Activated T-cell treated with anti-CD3 and anti-CD28 coated beads, Interleukin-2, amount 50 U/mL, for 4 hours (primary cell): ENCODE data around the gene SSNA1. TPM values are rescaled to one million over a fixed set of nuclear protein-coding genes. Genes with fewer than 3 reads are reported as not detected.

Experiments
- ATAC-seq, 2 donors: fragments of 200-7000 bp; cut with Tn5 transposase; one replicate each; pipeline ENCODE4 v1.10.0; 2021
- DNase-seq: peaks from one replicate; pipeline ENCODE4 v3.0.0-alpha.2; 2020
- H3K27me3 Mint-ChIP-seq: one replicate; pipeline ENCODE4 v1.8.0; 2021; ENCODE audit warnings: low read depth, mixed read lengths
- H3K36me3 Mint-ChIP-seq: one replicate; pipeline ENCODE4 v1.8.0; 2022; ENCODE audit warnings: mixed read lengths; ENCODE audit not compliant: insufficient read depth
- H3K4me1 Mint-ChIP-seq: one replicate; pipeline ENCODE4 v1.8.0; 2021; ENCODE audit warnings: low read depth, mixed read lengths
- H3K4me3 Mint-ChIP-seq: one replicate; pipeline ENCODE4 v1.8.0; 2021; ENCODE audit warnings: mild to moderate bottlenecking, moderate library complexity, mixed read lengths
- H3K9me3 Mint-ChIP-seq: one replicate; pipeline ENCODE4 v1.8.0; 2021; ENCODE audit warnings: mixed read lengths
- total RNA-seq, 3 donors: library from RNA; stranded (reverse); gene quantifications; one replicate each; pipeline ENCODE4 v1.2.1, GENCODE V29; 2021

The SSNA1 gene, protein sequence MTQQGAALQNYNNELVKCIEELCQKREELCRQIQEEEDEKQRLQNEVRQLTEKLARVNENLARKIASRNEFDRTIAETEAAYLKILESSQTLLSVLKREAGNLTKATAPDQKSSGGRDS
- total RNA-seq, result 100 to 1,000 TPM; 144 to 156 (median 150) TPM

DNA sequence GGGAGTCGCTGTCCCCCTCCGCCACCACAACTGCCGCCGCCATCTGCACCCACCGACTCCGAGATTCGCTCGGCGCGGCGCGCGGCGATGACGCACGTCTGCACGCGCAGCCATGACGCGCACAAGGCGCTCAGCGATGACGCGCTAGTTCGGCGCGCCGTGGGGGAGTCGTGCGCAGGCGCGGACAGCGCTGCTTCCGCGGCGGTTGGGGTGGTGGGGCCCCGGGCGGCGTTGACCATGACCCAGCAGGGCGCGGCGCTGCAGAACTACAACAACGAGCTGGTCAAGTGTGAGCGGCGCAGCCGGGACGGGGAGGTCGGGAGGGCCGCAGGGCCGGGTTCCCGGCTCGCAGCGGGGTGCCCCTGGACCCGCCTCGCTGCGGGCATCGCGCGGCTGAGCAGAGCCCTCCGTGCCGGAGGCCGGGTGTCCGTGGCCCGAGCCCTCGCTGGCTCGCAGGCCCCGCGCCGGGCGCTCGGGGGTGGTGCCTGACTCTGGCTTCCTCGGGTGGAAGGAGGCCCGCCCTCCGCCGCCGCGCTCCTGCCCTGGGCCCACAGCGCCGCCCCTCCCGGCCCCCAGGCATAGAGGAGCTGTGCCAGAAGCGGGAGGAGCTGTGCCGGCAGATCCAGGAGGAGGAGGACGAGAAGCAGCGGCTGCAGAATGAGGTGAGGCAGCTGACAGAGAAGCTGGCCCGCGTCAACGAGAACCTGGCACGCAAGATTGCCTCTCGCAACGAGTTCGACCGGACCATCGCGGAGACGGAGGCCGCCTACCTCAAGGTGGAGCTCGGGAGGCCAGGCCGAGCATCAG is at the start of gene SSNA1, which contains the start of gene ANAPC2:
Gene SSNA1, plus strand, starts transcription at position 187 of the 807 bp plus-strand sequence. Its CDS starts 51 bp downstream, at position 238.
Gene ANAPC2, minus strand, starts transcription at position 71 of the 807 bp plus-strand sequence. Its CDS starts 28 bp downstream, at position 43.
- DNase-seq, result peak; percentile 92
- H3K4me1 Mint-ChIP-seq, result peaks cover 36% of the 10 kb centered on the region
- H3K36me3 Mint-ChIP-seq, result peaks cover 5% of the 10 kb centered on the region
- peak within 1 kb of the TSS; percentile 96 for H3K4me3 Mint-ChIP-seq
- H3K27me3 Mint-ChIP-seq, result no peaks in the 10 kb centered on the region
- no peaks in the 10 kb centered on the region for H3K9me3 Mint-ChIP-seq
- ATAC-seq, result peak; percentile 83

DNA sequence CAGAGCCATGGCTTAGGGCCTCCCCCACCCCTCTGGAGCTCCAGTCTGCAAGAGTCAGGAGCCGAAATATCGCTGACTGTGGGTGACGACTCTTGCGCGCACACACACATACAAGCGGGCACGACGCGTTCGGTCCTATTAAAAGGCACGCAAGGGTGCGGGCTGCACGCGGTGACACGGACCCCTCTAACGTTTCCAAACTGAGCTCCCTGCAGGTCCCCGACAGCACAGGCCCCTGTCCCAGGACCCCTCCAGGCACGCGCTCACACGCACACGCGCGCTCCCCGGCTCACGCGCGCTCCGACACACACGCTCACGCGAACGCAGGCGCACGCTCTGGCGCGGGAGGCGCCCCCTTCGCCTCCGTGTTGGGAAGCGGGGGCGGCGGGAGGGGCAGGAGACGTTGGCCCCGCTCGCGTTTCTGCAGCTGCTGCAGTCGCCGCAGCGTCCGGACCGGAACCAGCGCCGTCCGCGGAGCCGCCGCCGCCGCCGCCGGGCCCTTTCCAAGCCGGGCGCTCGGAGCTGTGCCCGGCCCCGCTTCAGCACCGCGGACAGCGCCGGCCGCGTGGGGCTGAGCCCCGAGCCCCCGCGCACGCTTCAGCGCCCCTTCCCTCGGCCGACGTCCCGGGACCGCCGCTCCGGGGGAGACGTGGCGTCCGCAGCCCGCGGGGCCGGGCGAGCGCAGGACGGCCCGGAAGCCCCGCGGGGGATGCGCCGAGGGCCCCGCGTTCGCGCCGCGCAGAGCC is 49.6 kb upstream of the SSNA1 start, which contains the start of gene GRIN1:
Gene GRIN1, plus strand, starts transcription at position 433 of the 746 bp plus-strand sequence. CDS start 333 bp downstream, outside the sequence.
- H3K27me3 Mint-ChIP-seq, result peaks cover 77% of the 10 kb centered on the region
- no peak within 1 kb of the TSS for H3K4me3 Mint-ChIP-seq
- no peaks in the 10 kb centered on the region for H3K36me3 Mint-ChIP-seq
- no peak for DNase-seq
- no peaks in the 10 kb centered on the region for H3K9me3 Mint-ChIP-seq
- peak; percentile 67 to 73 for ATAC-seq
- no peaks in the 10 kb centered on the region for H3K4me1 Mint-ChIP-seq

DNA sequence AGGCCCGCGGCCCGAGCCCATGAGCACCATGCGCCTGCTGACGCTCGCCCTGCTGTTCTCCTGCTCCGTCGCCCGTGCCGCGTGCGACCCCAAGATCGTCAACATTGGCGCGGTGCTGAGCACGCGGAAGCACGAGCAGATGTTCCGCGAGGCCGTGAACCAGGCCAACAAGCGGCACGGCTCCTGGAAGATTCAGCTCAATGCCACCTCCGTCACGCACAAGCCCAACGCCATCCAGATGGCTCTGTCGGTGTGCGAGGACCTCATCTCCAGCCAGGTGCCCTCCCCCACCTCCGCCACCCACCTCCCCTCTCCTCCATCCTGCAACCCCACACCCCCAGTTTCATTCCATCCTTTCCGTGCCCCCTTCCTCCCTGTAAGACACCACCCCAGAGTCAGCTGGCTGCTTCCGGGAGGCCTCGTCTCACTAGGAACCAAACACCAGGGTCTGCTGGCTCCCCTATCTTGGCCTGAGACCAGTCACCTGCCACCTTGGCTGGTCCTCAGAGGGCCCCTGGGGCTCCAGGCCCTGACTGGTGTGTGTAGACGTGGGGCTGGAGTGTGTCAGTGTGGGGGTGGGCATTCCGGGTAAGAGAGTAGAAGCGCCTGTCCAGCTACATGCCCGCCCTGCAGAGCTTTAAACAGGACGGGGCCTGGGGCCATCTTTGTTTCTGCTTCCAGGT is 48.9 kb upstream of the SSNA1 start:
- no peaks in the 10 kb centered on the region for H3K4me1 Mint-ChIP-seq
- peaks cover 73% of the 10 kb centered on the region for H3K27me3 Mint-ChIP-seq
- ATAC-seq (peak in 1 of 2 donors; percentile 11), DNase-seq (no peak)
- H3K4me3 Mint-ChIP-seq, result no peak overlapping the region
- H3K36me3 Mint-ChIP-seq, result no peaks in the 10 kb centered on the region
- no peaks in the 10 kb centered on the region for H3K9me3 Mint-ChIP-seq

DNA sequence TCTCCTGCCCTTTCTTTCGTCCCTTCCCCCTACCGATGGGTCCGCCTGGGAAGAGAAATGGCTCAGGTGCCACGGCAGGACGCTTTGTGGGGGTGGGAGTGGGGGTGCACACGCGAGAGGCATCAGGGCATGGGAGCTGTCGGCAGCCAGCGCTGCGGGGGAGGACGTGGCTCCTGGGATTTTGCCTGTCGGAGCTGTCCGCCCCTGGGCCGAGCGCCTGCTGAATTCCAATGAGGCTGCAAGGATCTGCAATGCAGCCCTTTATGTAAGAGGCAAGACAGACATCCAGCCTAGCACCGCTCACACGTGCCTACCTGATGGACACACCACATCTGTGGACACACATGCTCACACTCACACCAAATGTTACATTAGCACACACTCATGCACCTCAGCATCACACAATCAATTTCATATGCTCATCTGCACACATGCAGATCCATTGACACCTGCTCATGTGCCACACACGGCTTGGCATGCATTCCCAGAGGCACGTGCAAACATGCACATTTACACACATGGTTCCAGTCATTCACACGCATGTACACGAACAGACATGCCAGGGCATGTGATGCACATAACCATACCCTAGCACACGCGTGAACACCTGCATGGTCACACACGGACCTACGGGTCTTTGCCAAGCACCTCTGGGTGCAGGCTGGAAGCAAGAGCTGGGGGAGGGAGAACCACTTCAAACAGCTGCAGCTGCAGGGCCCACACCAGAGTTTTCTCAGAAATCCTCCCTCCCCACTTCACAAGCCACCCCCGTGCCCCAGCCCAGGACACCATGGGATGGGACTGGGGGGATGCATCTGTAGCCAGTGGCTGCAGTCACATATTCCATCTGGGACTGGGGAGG is 48.1 kb upstream of the SSNA1 start:
- Mint-ChIP-seq H3K4me3 (no peak overlapping the region), H3K36me3 (no peaks in the 10 kb centered on the region), H3K9me3 (no peaks in the 10 kb centered on the region), H3K27me3 (peaks cover 70% of the 10 kb centered on the region), H3K4me1 (no peaks in the 10 kb centered on the region)
- DNase-seq (no peak), ATAC-seq (no peak)

DNA sequence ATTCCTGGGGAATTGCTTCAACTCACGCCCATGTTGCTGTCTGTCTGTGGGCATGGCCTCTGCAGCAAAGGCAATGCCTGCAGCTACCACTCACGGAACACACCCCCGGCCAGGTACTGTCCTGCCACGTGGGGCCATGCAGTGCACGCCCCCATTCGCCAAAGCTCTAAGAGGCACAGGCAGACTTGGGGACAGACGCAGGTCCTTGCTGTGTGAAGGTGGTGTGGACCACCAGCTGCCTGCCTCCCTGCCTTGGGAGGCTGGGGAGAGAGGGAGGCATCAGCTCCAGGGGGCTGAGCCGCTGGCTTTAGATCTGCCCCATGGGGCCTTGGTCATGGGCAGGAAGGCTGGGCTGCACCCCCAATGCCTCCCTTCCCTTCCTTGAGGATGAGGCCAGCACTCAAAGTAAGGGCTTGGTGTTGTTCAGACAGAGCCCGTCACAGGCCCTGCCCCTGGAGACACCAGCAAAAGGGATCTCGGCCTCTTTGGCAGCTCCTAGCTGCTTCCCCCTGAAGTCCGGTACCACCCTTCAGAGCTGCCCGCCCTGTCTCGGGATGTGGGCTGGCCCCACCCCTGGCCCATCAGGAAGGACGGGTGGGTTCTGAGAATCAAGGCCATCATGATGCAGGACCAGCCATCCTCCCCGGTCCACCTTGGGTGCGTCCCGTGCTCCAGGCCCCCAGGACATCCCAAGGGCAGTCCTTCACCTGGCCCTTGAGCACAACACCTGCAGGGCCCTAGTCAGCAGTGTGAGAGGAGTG is 47.2 kb upstream of the SSNA1 start:
- Mint-ChIP-seq H3K27me3 (peaks cover 64% of the 10 kb centered on the region), H3K4me1 (no peaks in the 10 kb centered on the region), H3K36me3 (no peaks in the 10 kb centered on the region), H3K9me3 (no peaks in the 10 kb centered on the region), H3K4me3 (no peak overlapping the region)
- ATAC-seq (no peak), DNase-seq (no peak)

DNA sequence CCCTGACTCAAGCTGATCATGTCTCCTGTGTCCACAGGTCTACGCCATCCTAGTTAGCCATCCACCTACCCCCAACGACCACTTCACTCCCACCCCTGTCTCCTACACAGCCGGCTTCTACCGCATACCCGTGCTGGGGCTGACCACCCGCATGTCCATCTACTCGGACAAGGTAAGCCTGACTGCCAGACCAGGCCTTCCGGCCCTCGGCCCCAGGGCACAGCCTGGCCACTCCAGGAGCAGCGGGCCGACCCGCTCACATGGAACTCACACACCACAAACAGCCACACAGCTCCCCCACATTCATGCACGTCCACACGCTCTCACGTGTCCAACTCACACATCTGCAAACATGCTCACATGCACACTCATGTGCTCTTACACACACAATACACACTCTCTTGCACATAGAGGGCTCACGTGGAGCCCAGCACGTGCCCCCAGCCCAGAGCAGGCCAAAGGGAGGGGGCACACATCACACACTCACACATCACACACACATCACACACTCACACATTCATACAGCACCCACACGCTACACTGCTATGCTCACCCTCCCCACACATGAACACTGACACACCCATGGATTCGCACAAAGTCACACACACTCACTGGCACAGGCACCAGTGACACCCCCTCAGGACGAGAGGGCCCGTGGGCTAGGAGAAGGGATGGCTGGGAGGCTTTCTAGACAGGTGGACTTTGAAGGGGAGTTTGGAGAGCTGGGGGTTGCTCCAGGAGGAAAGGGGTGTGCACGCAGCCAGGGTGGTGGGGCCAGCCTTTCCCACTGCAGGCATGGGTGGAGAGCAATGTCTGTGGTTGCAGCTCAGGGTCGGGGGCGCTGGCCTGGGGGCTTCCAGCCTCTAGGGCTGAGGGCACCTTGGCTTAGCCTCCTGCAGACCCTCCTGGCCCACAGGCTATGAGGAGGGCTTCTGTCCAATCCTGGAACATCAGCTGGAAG is 46.2 kb upstream of the SSNA1 start:
- Mint-ChIP-seq H3K4me3 (no peak overlapping the region), H3K36me3 (no peaks in the 10 kb centered on the region), H3K9me3 (no peaks in the 10 kb centered on the region), H3K27me3 (peaks cover 59% of the 10 kb centered on the region), H3K4me1 (no peaks in the 10 kb centered on the region)
- DNase-seq (no peak), ATAC-seq (no peak)

DNA sequence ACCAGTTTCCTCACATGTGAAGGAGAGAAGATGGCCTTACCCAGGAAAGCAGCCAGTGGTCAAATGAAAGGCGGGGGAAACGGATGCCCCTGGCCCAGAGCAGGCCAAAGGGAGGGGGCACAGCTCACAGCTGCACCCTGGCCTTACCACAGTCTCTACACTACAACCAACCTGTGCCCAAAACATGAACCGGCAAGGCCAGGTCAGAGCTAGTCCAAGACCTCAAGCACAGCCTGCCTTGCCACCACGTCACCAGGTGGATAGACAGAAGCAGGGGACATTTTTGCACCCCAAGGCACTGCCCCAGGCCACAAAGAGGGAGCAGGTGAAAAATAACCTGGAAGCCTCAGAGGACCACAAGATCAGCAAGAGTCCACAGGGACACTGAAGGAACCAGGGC is 45.0 kb upstream of the SSNA1 start:
- no peaks in the 10 kb centered on the region for H3K9me3 Mint-ChIP-seq
- no peak overlapping the region for H3K4me3 Mint-ChIP-seq
- no peaks in the 10 kb centered on the region for H3K36me3 Mint-ChIP-seq
- ATAC-seq (no peak), DNase-seq (no peak)
- peaks cover 52% of the 10 kb centered on the region for H3K27me3 Mint-ChIP-seq
- H3K4me1 Mint-ChIP-seq, result no peaks in the 10 kb centered on the region

DNA sequence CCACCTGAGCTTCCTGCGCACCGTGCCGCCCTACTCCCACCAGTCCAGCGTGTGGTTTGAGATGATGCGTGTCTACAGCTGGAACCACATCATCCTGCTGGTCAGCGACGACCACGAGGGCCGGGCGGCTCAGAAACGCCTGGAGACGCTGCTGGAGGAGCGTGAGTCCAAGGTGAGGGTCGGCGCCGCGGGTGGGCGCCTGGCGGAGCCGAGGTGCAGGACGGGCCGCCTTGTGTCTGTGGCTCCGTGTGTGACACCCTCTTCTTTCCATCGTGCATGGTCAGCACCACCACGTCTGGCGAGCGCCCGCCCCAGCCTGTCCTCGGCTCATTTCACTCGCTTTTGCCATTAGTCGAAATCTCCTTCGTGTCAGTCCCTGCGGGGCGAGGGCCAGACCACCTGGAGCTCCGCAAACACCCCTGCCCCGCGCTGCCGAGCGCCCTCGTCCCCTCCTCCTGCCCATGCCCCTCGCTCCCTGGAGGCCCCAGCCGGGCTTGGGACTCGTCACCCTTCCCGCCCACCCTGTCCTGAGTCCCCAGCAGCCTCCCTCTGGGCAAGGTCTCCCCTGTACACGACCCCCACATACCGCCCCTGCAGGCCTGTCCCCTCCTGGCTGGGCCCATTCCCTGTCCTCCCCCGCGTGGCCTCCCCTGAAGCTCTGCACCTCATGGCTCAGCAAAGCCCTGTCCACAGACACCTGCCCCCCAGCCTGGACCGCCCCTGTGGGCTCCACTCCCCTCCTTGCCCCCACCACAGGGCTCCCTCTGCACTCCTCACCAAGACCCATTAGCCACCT is 42.5 kb upstream of the SSNA1 start:
- no peaks in the 10 kb centered on the region for H3K9me3 Mint-ChIP-seq
- no peaks in the 10 kb centered on the region for H3K36me3 Mint-ChIP-seq
- DNase-seq (no peak), ATAC-seq (no peak)
- no peaks in the 10 kb centered on the region for H3K4me1 Mint-ChIP-seq
- H3K4me3 Mint-ChIP-seq, result no peak overlapping the region
- H3K27me3 Mint-ChIP-seq, result peaks cover 36% of the 10 kb centered on the region

DNA sequence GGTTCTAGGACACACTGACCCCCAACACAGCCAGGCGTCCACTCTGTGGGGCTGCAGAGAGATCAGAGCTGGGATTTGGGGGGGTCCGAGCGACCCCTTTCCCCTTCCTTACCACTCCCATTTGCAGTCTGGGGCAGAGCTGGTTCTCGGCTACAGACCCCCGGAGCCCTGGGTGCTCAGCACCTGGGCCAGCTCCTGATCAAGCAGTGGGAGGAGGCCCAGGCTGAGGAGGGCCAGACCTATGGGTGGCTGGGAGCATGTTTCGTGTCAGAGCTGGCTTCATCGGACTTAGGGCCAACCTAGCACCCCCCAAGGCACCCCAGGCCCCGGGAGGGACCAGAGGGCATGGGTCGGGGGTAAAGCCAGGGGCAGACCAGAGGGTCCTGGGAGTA is 42.0 kb upstream of the SSNA1 start:
- Mint-ChIP-seq H3K4me1 (no peaks in the 10 kb centered on the region), H3K4me3 (no peak overlapping the region), H3K9me3 (no peaks in the 10 kb centered on the region), H3K27me3 (peaks cover 31% of the 10 kb centered on the region), H3K36me3 (no peaks in the 10 kb centered on the region)
- DNase-seq (no peak), ATAC-seq (no peak)

DNA sequence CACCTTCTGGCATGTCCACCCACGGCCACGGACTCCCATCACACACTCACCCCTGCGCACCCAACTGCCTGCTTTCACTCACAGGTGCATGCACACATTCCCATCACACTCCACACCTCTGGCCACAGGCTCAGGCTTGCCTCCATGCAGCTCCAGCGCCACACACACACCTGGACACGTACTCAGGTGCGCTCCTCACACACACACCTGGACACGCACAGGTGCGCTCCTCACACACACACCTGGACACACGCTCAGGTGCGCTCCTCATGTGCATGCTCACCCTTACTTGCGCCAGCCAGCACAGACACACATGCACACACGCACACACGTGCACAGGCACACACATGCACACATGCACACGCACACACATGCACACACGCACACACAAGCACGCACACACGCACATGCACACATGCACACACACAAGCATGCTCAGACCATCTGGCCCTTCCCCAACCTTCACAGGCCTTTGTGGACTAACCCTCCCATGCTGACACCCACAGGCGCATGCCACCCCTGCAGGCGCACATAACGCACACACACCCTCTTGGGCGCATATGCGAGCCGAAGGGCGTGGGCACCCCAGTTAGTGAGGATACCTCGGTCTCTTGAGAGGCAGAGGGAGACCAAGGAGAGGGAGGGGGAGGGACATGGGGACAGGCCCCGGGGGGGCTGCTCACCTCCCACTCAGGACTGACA is 41.2 kb upstream of the SSNA1 start:
- DNase-seq (no peak), ATAC-seq (no peak)
- Mint-ChIP-seq H3K4me1 (no peaks in the 10 kb centered on the region), H3K27me3 (peaks cover 24% of the 10 kb centered on the region), H3K36me3 (no peaks in the 10 kb centered on the region), H3K4me3 (no peak overlapping the region), H3K9me3 (no peaks in the 10 kb centered on the region)

DNA sequence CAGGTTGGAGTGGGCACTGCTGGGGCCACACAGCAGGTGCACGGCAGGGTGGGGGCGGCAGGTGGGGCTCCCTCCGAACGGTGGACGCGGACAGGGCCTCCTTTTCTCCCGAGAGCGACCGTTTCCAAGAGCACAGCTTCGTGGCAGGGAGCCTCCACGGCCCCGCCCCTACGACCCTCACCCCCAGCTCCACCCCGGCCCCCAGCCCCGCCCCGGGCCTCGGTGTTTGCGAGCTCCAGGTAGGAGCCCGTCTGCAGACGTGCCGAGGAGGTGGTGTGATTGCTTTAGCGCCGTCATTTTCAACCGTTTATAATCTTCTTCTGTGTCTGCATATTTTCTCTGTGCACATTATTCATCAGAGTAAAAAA is 40.7 kb upstream of the SSNA1 start:
- DNase-seq (no peak), ATAC-seq (no peak)
- H3K27me3 Mint-ChIP-seq, result peaks cover 19% of the 10 kb centered on the region
- no peaks in the 10 kb centered on the region for H3K9me3 Mint-ChIP-seq
- no peaks in the 10 kb centered on the region for H3K36me3 Mint-ChIP-seq
- H3K4me3 Mint-ChIP-seq, result no peak overlapping the region
- H3K4me1 Mint-ChIP-seq, result no peaks in the 10 kb centered on the region
